Vagina (tissue), 2 donors: Measurements from ENCODE around the gene ZW10. TPM values are rescaled to one million over a fixed set of nuclear protein-coding genes. Genes with fewer than 3 reads are reported as not detected.
"Not testable (repeated sequence)": the region's sequence is repeated elsewhere in the genome, so short reads cannot be mapped to it uniquely, and the experiment has no call there.

Experiments used
- DNase-seq, 2 donors: peaks; one replicate each; pipeline ENCODE4 v3.0.0-alpha.2; 2017; ENCODE audit errors: extremely low spot score in 2 of 2
- H3K27ac ChIP-seq: fragments of 200-600 bp; sonication (generic); one replicate; pipeline ENCODE4 v1.5.1; 2019
- H3K27me3 ChIP-seq: fragments of 200-600 bp; sonication (generic); one replicate; pipeline ENCODE4 v1.5.1; 2019
- H3K36me3 ChIP-seq, 2 donors: fragments of 200-600 bp; sonication (generic); one replicate each; pipeline ENCODE4 v1.5.1; 2017 to 2019
- H3K4me1 ChIP-seq: fragments of 200-600 bp; sonication (generic); one replicate; pipeline ENCODE4 v1.5.1; 2019
- H3K4me3 ChIP-seq, 2 donors: fragments of 200-600 bp; sonication (generic); 1 replicate in 1 of 2; 2 replicates in 1 of 2; pipeline ENCODE4 v1.5.1; 2016 to 2019
- H3K9me3 ChIP-seq: fragments of 200-600 bp; sonication (generic); one replicate; pipeline ENCODE4 v1.5.1; 2019
- POLR2A ChIP-seq, 2 donors: fragments of 450-650 bp; IDR thresholded peaks; one replicate each; pipeline ENCODE4 v1.6.1; 2017; ENCODE audit warnings: antibody characterized with exemption in 2 of 2, mild to moderate bottlenecking in 2 of 2, moderate library complexity in 2 of 2
- POLR2AphosphoS5 ChIP-seq, 2 donors: sonication (generic); formaldehyde crosslinking; IDR thresholded peaks; one replicate each; pipeline ENCODE4 v1.9.0; 2017; ENCODE audit warnings: antibody characterized with exemption in 2 of 2, mild to moderate bottlenecking in 2 of 2, low read depth in 1 of 2; ENCODE audit not compliant: insufficient read depth in 1 of 2
- intact Hi-C: fragments of 100-400 bp; cut with DNase I; formaldehyde crosslinking; loops from one replicate; pipeline ENCODE4 v1.15.1; 2023
- total RNA-seq: library from RNA; depleted of rRNA; stranded (reverse); fragments of >200 nt; gene quantifications from one replicate; pipeline ENCODE4 v1.2.3, GENCODE V29; 2016
- TF ChIP-seq, protein P1 (sequence below), 3 experiments: fragments of 450-650 bp in 2 of 3; fragments of 200-600 bp in 1 of 3; sonication (generic) in 1 of 3; IDR thresholded peaks; one replicate each; pipeline ENCODE4 v1.5.1; 2017 to 2019; ENCODE audit warnings: antibody characterized with exemption in 3 of 3, mild to moderate bottlenecking in 2 of 3, moderate library complexity in 2 of 3

ZW10 gene
- total RNA-seq, 1 donor from 2014 or later: 14.7 TPM

GRCh38 chr11:113721462-113722066 is 51.9 kb downstream of the ZW10 start:
- DNase-seq: no peak
- no peaks in the 10 kb centered on the region for H3K4me1 ChIP-seq
- no peaks in the 10 kb centered on the region for H3K36me3 ChIP-seq
- intact Hi-C loops: no loop called here
- H3K4me3 ChIP-seq: no peak overlapping the region
- H3K9me3 ChIP-seq: no peaks in the 10 kb centered on the region
- no peak overlapping the region for H3K27ac ChIP-seq
- no peaks in the 10 kb centered on the region for H3K27me3 ChIP-seq
- TF ChIP-seq POLR2A (IDR thresholded peaks at IDR 0.05) (no peak), POLR2AphosphoS5 (IDR thresholded peaks at IDR 0.05; ENCODE audit: insufficient read depth in 1 of 2, low read depth in 1 of 2) (no peak)
- TF ChIP-seq, protein P1, sequence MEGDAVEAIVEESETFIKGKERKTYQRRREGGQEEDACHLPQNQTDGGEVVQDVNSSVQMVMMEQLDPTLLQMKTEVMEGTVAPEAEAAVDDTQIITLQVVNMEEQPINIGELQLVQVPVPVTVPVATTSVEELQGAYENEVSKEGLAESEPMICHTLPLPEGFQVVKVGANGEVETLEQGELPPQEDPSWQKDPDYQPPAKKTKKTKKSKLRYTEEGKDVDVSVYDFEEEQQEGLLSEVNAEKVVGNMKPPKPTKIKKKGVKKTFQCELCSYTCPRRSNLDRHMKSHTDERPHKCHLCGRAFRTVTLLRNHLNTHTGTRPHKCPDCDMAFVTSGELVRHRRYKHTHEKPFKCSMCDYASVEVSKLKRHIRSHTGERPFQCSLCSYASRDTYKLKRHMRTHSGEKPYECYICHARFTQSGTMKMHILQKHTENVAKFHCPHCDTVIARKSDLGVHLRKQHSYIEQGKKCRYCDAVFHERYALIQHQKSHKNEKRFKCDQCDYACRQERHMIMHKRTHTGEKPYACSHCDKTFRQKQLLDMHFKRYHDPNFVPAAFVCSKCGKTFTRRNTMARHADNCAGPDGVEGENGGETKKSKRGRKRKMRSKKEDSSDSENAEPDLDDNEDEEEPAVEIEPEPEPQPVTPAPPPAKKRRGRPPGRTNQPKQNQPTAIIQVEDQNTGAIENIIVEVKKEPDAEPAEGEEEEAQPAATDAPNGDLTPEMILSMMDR (IDR thresholded peaks at IDR 0.05): no peak

DNA sequence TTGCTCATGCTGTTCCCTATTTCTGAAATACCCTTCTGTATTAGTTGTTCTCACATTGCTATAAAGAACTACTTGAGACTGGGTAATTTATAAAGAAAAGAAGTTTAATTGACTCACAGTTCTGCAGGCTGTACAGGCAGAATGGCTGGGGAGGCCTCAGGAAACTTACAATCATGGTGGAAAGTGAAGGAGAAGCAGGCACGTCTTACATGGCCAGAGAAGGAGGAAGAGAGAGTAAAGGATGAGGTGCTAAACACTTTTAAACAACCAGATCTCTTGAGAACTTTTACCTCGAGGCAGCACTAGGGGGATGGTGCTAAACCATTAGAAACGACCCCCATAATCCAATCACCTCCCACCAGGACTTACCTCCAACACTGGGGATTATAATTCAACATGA is 53.0 kb downstream of the ZW10 start:
- H3K27ac ChIP-seq, H3K27me3 ChIP-seq, intact Hi-C loops, H3K4me3 ChIP-seq, DNase-seq, H3K9me3 ChIP-seq, H3K4me1 ChIP-seq, H3K36me3 ChIP-seq: not testable (repeated sequence)

DNA sequence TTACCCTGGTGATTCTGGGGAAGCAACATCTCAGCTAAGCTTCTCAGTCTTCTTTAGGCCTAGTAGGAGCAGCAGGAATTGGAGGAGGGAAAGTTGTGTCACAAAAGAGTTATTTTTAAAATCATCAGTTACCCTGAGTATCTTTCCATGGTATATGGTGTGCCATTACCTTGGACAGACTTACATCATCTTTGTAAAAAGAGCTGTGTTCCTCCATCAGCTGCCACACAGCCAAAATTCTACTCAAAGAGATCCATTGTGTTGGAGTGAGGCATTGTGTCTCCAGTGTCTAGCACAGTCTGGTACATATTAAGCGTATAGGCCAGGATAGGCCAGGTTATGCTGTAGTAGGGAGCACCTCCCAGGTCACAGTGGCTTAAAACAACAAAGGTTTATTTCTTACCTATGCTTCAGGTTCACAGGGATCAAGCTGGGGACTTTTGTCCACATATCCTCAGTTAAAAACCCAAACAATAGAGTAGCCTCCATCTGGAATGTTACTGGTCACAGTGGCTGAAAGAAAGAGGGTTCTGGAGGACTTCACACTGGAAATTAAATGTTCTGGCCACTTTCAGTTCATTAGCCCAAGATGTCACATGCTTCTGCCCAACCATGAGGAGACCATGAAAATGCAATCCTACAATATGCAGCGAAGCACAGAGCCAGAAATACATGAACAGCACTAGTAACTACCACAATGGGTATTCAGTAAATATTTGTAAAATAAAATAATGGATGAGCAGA is 57.4 kb downstream of the ZW10 start:
- no peak overlapping the region for H3K4me3 ChIP-seq
- no peaks in the 10 kb centered on the region for H3K27me3 ChIP-seq
- no peak for DNase-seq
- no peaks in the 10 kb centered on the region for H3K4me1 ChIP-seq
- H3K27ac ChIP-seq: no peak overlapping the region
- TF ChIP-seq POLR2AphosphoS5 (IDR thresholded peaks at IDR 0.05; ENCODE audit: insufficient read depth in 1 of 2, low read depth in 1 of 2): no peak
- TF ChIP-seq POLR2A (IDR thresholded peaks at IDR 0.05): no peak
- TF ChIP-seq, protein P1 (IDR thresholded peaks at IDR 0.05): no peak
- peaks cover 0 to 7% of the 10 kb centered on the region in 2 donors for H3K36me3 ChIP-seq
- intact Hi-C loops: no loop called here
- H3K9me3 ChIP-seq: no peaks in the 10 kb centered on the region

DNA sequence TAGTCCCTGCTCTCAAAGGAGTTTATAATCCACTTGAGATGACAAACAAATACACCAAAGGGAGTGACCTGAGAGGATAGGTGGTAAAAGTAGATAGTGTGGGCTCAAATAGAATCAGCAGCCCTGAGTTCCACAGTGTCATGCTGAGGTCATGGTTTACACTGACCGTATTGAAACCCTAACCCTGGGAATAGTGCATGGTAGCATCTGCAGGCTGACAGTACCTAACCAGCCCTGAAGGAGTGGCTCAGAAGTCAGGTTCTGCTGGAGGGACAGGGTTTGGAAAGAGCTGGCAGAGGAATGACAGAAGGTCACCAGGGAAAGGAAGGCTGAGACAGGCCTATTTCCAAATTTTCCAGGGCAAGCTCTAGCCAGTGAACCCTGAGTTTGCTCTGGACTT is 58.2 kb downstream of the ZW10 start:
- peaks cover 0 to 7% of the 10 kb centered on the region in 2 donors for H3K36me3 ChIP-seq
- H3K4me3 ChIP-seq: no peak overlapping the region
- no peak for DNase-seq
- no peaks in the 10 kb centered on the region for H3K27me3 ChIP-seq
- H3K9me3 ChIP-seq: no peaks in the 10 kb centered on the region
- no peaks in the 10 kb centered on the region for H3K4me1 ChIP-seq
- intact Hi-C loops: no loop called here
- no peak overlapping the region for H3K27ac ChIP-seq
- TF ChIP-seq POLR2A (IDR thresholded peaks at IDR 0.05): no peak

- Histone ChIP-seq H3K27me3 (no peaks in the 10 kb centered on the region), H3K4me1 (no peaks in the 10 kb centered on the region), H3K9me3 (no peaks in the 10 kb centered on the region), H3K4me3 (no peak overlapping the region), H3K27ac (no peak overlapping the region), H3K36me3 (peaks cover 0 to 6% of the 10 kb centered on the region in 2 donors)
- intact Hi-C loops: no loop called here
- no peak for DNase-seq
- TF ChIP-seq POLR2AphosphoS5 (IDR thresholded peaks at IDR 0.05; ENCODE audit: insufficient read depth in 1 of 2, low read depth in 1 of 2) (no peak), POLR2A (IDR thresholded peaks at IDR 0.05) (no peak)
- TF ChIP-seq, protein P1 (IDR thresholded peaks at IDR 0.05): no peak
These were observed 62.5 kb downstream of the ZW10 start for GRCh38 chr11:113710989-113711388.
